Sigmoid colon (tissue), 7 donors: ENCODE measurements around the gene MOGAT3. TPM values are rescaled to one million over a fixed set of nuclear protein-coding genes. Genes with fewer than 3 reads are reported as not detected.

Source experiments
- DNase-seq: peaks from one replicate; pipeline ENCODE4 v3.0.0-alpha.2; 2019
- H3K27ac ChIP-seq, 4 donors: fragments of 200-600 bp; sonication (generic); one replicate each; pipeline ENCODE4 v1.5.1; 2016 to 2019; ENCODE audit warnings: mild to moderate bottlenecking in 1 of 4
- H3K27me3 ChIP-seq, 3 donors: fragments of 200-600 bp; sonication (generic); one replicate each; pipeline ENCODE4 v1.5.1; 2019; ENCODE audit warnings: mild to moderate bottlenecking in 1 of 3
- H3K36me3 ChIP-seq, 4 donors: fragments of 200-600 bp; sonication (generic); one replicate each; pipeline ENCODE4 v1.5.1; 2016 to 2019
- H3K4me1 ChIP-seq, 4 donors: fragments of 200-600 bp; sonication (generic); one replicate each; pipeline ENCODE4 v1.5.1; 2017 to 2019
- H3K4me3 ChIP-seq, 4 donors: fragments of 200-600 bp; sonication (generic); one replicate each; pipeline ENCODE4 v1.5.1; 2017 to 2019; ENCODE audit warnings: mild to moderate bottlenecking in 2 of 4, moderate library complexity in 1 of 4
- H3K9me3 ChIP-seq, 4 donors: fragments of 200-600 bp in 3 of 4; sonication (generic) in 3 of 4; one replicate each; pipeline versions ENCODE4 v1.5.1 to v1.6.1; 2013 to 2019
- CTCF ChIP-seq, 4 experiments: fragments of 450-650 bp in 3 of 4; fragments of 200-600 bp in 1 of 4; IDR thresholded peaks; one replicate each; pipeline ENCODE4 v1.5.1; 2016 to 2019; ENCODE audit warnings: antibody characterized with exemption in 4 of 4, mild to moderate bottlenecking in 3 of 4, moderate library complexity in 2 of 4
- EP300 ChIP-seq, 4 donors: sonication (generic); formaldehyde crosslinking; IDR thresholded peaks; one replicate each; pipeline ENCODE4 v1.6.1; 2017; ENCODE audit warnings: antibody characterized with exemption in 4 of 4
- POLR2A ChIP-seq, 2 donors: fragments of 450-650 bp; IDR thresholded peaks; one replicate each; pipeline ENCODE4 v1.6.1; 2016; ENCODE audit warnings: antibody characterized with exemption in 2 of 2, mild to moderate bottlenecking in 2 of 2, moderate library complexity in 2 of 2
- POLR2AphosphoS5 ChIP-seq, 4 donors: sonication (generic); formaldehyde crosslinking; IDR thresholded peaks; one replicate each; pipeline ENCODE4 v1.6.1; 2017; ENCODE audit warnings: antibody characterized with exemption in 4 of 4
- WGBS, 2 donors: extraction: QIAGEN DNeasy Blood & Tissue Kit; methylation state at CpG; one replicate each; pipeline ENCODE4 v1.1.7; 2013; 5-methylcytosine and 5-hydroxymethylcytosine counted together
- intact Hi-C: fragments of 100-400 bp; cut with DNase I; formaldehyde crosslinking; loops from one replicate; pipeline ENCODE4 v1.15.1; 2023
- polyA plus RNA-seq, 3 donors: library from polyadenylated mRNA; stranded (reverse); fragments of 200-250 nt; gene quantifications; one replicate each; pipeline ENCODE4 v1.2.3, GENCODE V29; 2013
- total RNA-seq, 4 donors: library from RNA; depleted of rRNA; stranded (reverse); fragments of >200 nt; gene quantifications; one replicate each; pipeline ENCODE4 v1.1.0, GENCODE V29; 2016
- donor health status: healthy with polysubstance abuse.
- donor health status: Bipolar disorder and iron deficiency.
- donor health status: healthy.

MOGAT3 gene
- total and polyA plus RNA-seq, 7 donors = 3.6 to 27.2 (median 3.7) TPM; not detected in 4

- Histone ChIP-seq H3K4me3 (no peak overlapping the region), H3K27ac (no peak overlapping the region), H3K9me3 (no peaks in the 10 kb centered on the region), H3K36me3 (peaks cover 15 to 61% (median 32%) of the 10 kb centered on the region in 4 donors), H3K27me3 (no peaks in the 10 kb centered on the region), H3K4me1 (peaks cover 0 to 20% (median 13%) of the 10 kb centered on the region in 4 donors)
- TF ChIP-seq POLR2A (IDR thresholded peaks at IDR 0.05) = no peak
- TF ChIP-seq POLR2AphosphoS5 (IDR thresholded peaks at IDR 0.05) = no peak
- no peak for TF ChIP-seq EP300 (IDR thresholded peaks at IDR 0.05)
- no peak for TF ChIP-seq CTCF (IDR thresholded peaks at IDR 0.05)
- 96% methylated on average over 15 of the region's 15 CpGs for WGBS, 2 donors
- DNase-seq = no peak
- intact Hi-C loops = no loop called here
These were observed 22.7 kb upstream of the MOGAT3 start for GRCh38 chr7:101223528-101223927.

GRCh38 chr7:101222275-101222830, 21.5 kb upstream of the MOGAT3 start:
- H3K27ac ChIP-seq = no peak overlapping the region
- no peak overlapping the region for H3K4me3 ChIP-seq
- intact Hi-C loops = no loop called here
- 94 to 95% methylated on average over 27 of the region's 27 CpGs for WGBS, 2 donors
- no peaks in the 10 kb centered on the region for H3K9me3 ChIP-seq
- H3K4me1 ChIP-seq = peaks cover 0 to 22% (median 16%) of the 10 kb centered on the region in 4 donors
- no peaks in the 10 kb centered on the region for H3K27me3 ChIP-seq
- H3K36me3 ChIP-seq = peaks cover 15 to 53% (median 28%) of the 10 kb centered on the region in 4 donors
- peak; percentile 60 for DNase-seq
- TF ChIP-seq POLR2AphosphoS5 (IDR thresholded peaks at IDR 0.05) (no peak), CTCF (IDR thresholded peaks at IDR 0.05) (no peak), POLR2A (IDR thresholded peaks at IDR 0.05) (no peak), EP300 (IDR thresholded peaks at IDR 0.05) (no peak)

- no peak overlapping the region for H3K27ac ChIP-seq
- TF ChIP-seq POLR2A (IDR thresholded peaks at IDR 0.05) = no peak
- TF ChIP-seq POLR2AphosphoS5 (IDR thresholded peaks at IDR 0.05) = no peak
- no peak for TF ChIP-seq EP300 (IDR thresholded peaks at IDR 0.05)
- TF ChIP-seq CTCF (IDR thresholded peaks at IDR 0.05) = no peak
- intact Hi-C loops = no loop called here
- H3K27me3 ChIP-seq = no peaks in the 10 kb centered on the region
- WGBS, 2 donors = 85 to 91% methylated on average over 5 of the region's 5 CpGs
- DNase-seq = no peak
- peaks cover 12 to 38% (median 22%) of the 10 kb centered on the region in 4 donors for H3K36me3 ChIP-seq
- no peaks in the 10 kb centered on the region for H3K9me3 ChIP-seq
- H3K4me1 ChIP-seq = peaks cover 0 to 40% (median 30%) of the 10 kb centered on the region in 4 donors
- H3K4me3 ChIP-seq = no peak overlapping the region
These were observed 19.5 kb upstream of the MOGAT3 start for GRCh38 chr7:101220295-101220694.

- TF ChIP-seq POLR2AphosphoS5 (IDR thresholded peaks at IDR 0.05) = no peak
- TF ChIP-seq POLR2A (IDR thresholded peaks at IDR 0.05) = no peak
- TF ChIP-seq EP300 (IDR thresholded peaks at IDR 0.05) = no peak
- TF ChIP-seq CTCF (IDR thresholded peaks at IDR 0.05) = no peak
- Histone ChIP-seq H3K9me3 (no peaks in the 10 kb centered on the region), H3K27me3 (no peaks in the 10 kb centered on the region), H3K27ac (peak overlapping the region; percentile 90 to 94 (median 93)), H3K4me3 (peak overlapping the region; percentile 73 to 97 (median 89)), H3K36me3 (peaks cover 7 to 38% (median 16%) of the 10 kb centered on the region in 4 donors), H3K4me1 (peaks cover 0 to 49% (median 36%) of the 10 kb centered on the region in 4 donors)
- DNase-seq = peak; percentile 61
- WGBS, 2 donors = 4 to 7% methylated on average over 26 of the region's 26 CpGs
- intact Hi-C loops = loop anchor here (1.0 to 10.0 kb wide), 2 partner anchors 26 to 66 kb away; no protein-coding TSS in a partner anchor
These were observed 17.6 kb upstream of the MOGAT3 start for GRCh38 chr7:101218236-101219125.
